ENCODE data around the gene TUSC2. TPM values are rescaled to one million over a fixed set of nuclear protein-coding genes. Genes with fewer than 3 reads are reported as not detected.
A peak's percentile ranks its signal among the peaks of the same experiment; 100 is the strongest.

The TUSC2 gene
- total and polyA plus RNA-seq, 9 of the 15 experiments (the other 6 are each of a cell fraction or from before 2014, with no cell fraction given): 2.8 to 67.5 (median 25.8) TPM

GRCh38 chr3:50340147-50340447 is 12.1 kb upstream of the TUSC2 start:
- Histone ChIP-seq H3K4me3 (peak overlapping the region; percentile 96), H4K20me1 (replicated peaks; ENCODE audit: control insufficient read depth, insufficient read depth, low read length) (no peaks in the 10 kb centered on the region), H3K27ac (ENCODE audit: extremely low read depth, low read depth, low read length) (peak overlapping the region; percentile 99), H3K9me1 (ENCODE audit: control insufficient read depth, insufficient read depth, low read length) (peaks cover 3% of the 10 kb centered on the region), H3K79me2 (ENCODE audit: control insufficient read depth, insufficient read depth, low read length) (peaks cover 56% of the 10 kb centered on the region), H3K4me2 (ENCODE audit: insufficient read depth, low read length) (peak overlapping the region; percentile 72), H3K36me3 (ENCODE audit: control insufficient read depth, insufficient read depth, low read length) (peaks cover 16% of the 10 kb centered on the region; the same call in 2 of the 3 replicates), H3K9me3 (replicated peaks; ENCODE audit: control insufficient read depth, insufficient read depth, low read depth, low read length) (no peaks in the 10 kb centered on the region), H2AFZ (ENCODE audit: low read depth, low read length) (no peak overlapping the region), H3K9ac (ENCODE audit: insufficient read depth in 1 of 2, low read depth in 2 of 2, low read length in 2 of 2) (peak overlapping the region; percentile 95 to 98), H3K27me3 (ENCODE audit: control insufficient read depth in 2 of 2, insufficient read depth in 2 of 2, low read length in 2 of 2) (no peaks in the 10 kb centered on the region), H3K4me1 (replicated peaks in 1 of 2; ENCODE audit: control insufficient read depth in 2 of 2, insufficient read depth in 2 of 2, low read length in 2 of 2) (peaks cover 27 to 59% of the 10 kb centered on the region in 2 experiments; a peak in 4 of 5 replicates)
- BruUV-seq (replicated peaks): no TSS peak
- in situ Hi-C loops (cut with MboI) (no loop called here), intact Hi-C loops (cut with micrococcal nuclease) (no loop called here)
- CTCF ChIA-PET (ENCODE audit: low intra/inter-chr PET ratio): no interaction called here
- no peak for FAIRE-seq
- POLR2A ChIA-PET: interaction anchor here (1.2 kb wide), 1 partner anchor 11 kb away, joined by 5 read pairs; the partner anchor contains the start of genes CYB561D2 and NPRL2
- DNase-seq (ENCODE audit: extremely low read depth in 1 of 4, low spot score in 3 of 4): no peak
- no peak for ATAC-seq
- 28% methylated on average over 7 of the region's 9 CpGs for WGBS (ENCODE audit: insufficient coverage, low coverage, missing lambda C conversion rate)
- TF ChIP-seq MIER1 (IDR thresholded peaks at IDR 0.05; ENCODE audit: low read depth): no peak
- no peak for TF ChIP-seq NR2F6 (CRISPR knock-in tag; IDR thresholded peaks at IDR 0.05)
- TF ChIP-seq SMARCA4 (IDR thresholded peaks at IDR 0.05): no peak
- no peak for TF ChIP-seq HDAC8 (tag; IDR thresholded peaks at IDR 0.05)
- TF ChIP-seq ZNF583 (CRISPR knock-in tag; IDR thresholded peaks at IDR 0.05): no peak
- TF ChIP-seq E2F8 (IDR thresholded peaks at IDR 0.05; ENCODE audit: low read depth, partially characterized antibody): no peak
- no peak for TF ChIP-seq JUND (IDR thresholded peaks at IDR 0.05; ENCODE audit: borderline replicate concordance, low read depth, low read length)
- no peak for TF ChIP-seq JUND (tag; IDR thresholded peaks at IDR 0.05; ENCODE audit: borderline replicate concordance, low read depth, low read length)
- no peak for TF ChIP-seq ZNF592 (IDR thresholded peaks at IDR 0.05)
- no peak for TF ChIP-seq MAFF (IDR thresholded peaks at IDR 0.05; ENCODE audit: low read length)
- TF ChIP-seq ZNF316 (IDR thresholded peaks at IDR 0.05): no peak
- no peak for TF ChIP-seq TAF1 (IDR thresholded peaks at IDR 0.05; ENCODE audit: control insufficient read depth, extremely low read depth, insufficient read depth, low read length, severe bottlenecking)
- no peak for TF ChIP-seq MCM7 (IDR thresholded peaks at IDR 0.05)
- no peak for TF ChIP-seq MXI1 (IDR thresholded peaks at IDR 0.05; ENCODE audit: low read depth, low read length)
- TF ChIP-seq ZNF175 (CRISPR knock-in tag; IDR thresholded peaks at IDR 0.05; ENCODE audit: low read depth): no peak
- TF ChIP-seq PPARD (CRISPR knock-in tag; IDR thresholded peaks at IDR 0.05): no peak
- TF ChIP-seq NR0B1 (IDR thresholded peaks at IDR 0.05; ENCODE audit: partially characterized antibody): no peak
